IPS-18a (cell line): ENCODE measurements around the gene PDE4D.

Source experiments
- H3K27ac ChIP-seq: one replicate; pipeline ENCODE4 v1.5.1; 2013; ENCODE audit warnings: low read length
- H3K27me3 ChIP-seq: one replicate; pipeline ENCODE4 v1.6.1; 2013; ENCODE audit warnings: mild to moderate bottlenecking, low read length; ENCODE audit not compliant: control insufficient read depth, insufficient read depth
- H3K36me3 ChIP-seq: one replicate; pipeline ENCODE4 v1.6.1; 2013; ENCODE audit warnings: low read depth, low read length; ENCODE audit not compliant: control insufficient read depth
- H3K4me1 ChIP-seq: one replicate; pipeline ENCODE4 v1.6.1; 2013; ENCODE audit warnings: low read depth, low read length; ENCODE audit not compliant: control insufficient read depth
- H3K4me3 ChIP-seq: one replicate; pipeline ENCODE4 v1.5.1; 2013; ENCODE audit warnings: low read length
- H3K9ac ChIP-seq: one replicate; pipeline ENCODE4 v1.6.1; 2013; ENCODE audit warnings: mild to moderate bottlenecking, low read length, moderate library complexity
- H3K9me3 ChIP-seq: one replicate; pipeline ENCODE4 v1.6.1; 2013; ENCODE audit warnings: low read depth, low read length; ENCODE audit not compliant: control insufficient read depth

PDE4D gene

DNA sequence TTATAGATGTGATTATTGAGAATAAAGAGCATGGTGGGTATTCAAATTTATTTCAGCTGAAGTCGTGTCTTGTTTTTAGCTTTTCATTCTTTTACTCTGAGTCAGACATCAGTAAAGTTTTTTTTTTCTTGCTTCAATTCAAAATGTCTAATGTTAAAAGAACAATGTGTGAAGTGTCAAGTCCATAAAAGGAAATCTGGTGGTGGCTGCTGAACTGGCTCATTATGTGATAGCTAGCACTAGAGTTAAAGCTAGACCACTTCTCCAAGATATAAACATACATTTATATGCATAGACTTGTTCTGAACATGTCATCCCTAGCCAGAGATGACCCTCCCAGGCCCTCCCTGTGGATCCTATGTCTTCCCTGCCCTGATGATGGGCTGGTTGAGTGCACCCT lies 972.4 kb downstream of the PDE4D start:
- Histone ChIP-seq H3K27me3 (peaks cover 32% of the 10 kb centered on the region), H3K9ac (no peak overlapping the region), H3K9me3 (no peaks in the 10 kb centered on the region), H3K4me3 (no peak overlapping the region), H3K27ac (no peak overlapping the region), H3K36me3 (no peaks in the 10 kb centered on the region), H3K4me1 (peaks cover 33% of the 10 kb centered on the region)

DNA sequence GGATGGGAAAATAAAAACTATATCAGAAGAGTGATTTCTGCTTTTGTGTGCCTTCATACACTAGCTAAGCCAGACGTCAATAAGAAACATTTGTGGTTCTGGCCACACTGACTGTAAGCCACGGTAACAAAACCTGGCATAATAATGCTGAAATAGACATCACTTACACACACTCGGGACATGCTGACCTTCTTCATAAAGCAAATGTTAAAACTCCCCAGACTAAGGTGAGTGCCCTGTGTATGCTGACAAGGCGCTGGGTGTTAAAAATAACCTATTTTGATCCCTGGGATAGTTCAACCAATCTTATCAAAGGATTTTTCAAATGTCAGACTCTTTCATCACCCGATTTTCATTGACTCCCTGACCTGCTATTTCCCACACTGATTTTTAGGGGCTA lies 973.7 kb downstream of the PDE4D start:
- Histone ChIP-seq H3K36me3 (no peaks in the 10 kb centered on the region), H3K4me1 (peaks cover 27% of the 10 kb centered on the region), H3K27ac (no peak overlapping the region), H3K9ac (no peak overlapping the region), H3K27me3 (peaks cover 31% of the 10 kb centered on the region), H3K9me3 (no peaks in the 10 kb centered on the region), H3K4me3 (no peak overlapping the region)
